ENCODE results near the gene GAL.

The GAL gene

GRCh38 chr11:68680541-68681231, 3.7 kb upstream of the GAL start:
- DNase-seq (ENCODE audit: low read depth in 2 of 2) = no peak

GRCh38 chr11:68682531-68682961, 1.8 kb upstream of the GAL start:
- no peak for DNase-seq (ENCODE audit: low read depth in 2 of 2)

- no peak for DNase-seq (ENCODE audit: low read depth in 2 of 2)
These were observed 1.2 kb upstream of the GAL start for GRCh38 chr11:68683121-68683520.

- DNase-seq (ENCODE audit: low read depth in 2 of 2) = no peak
These were observed 584 bp upstream of the GAL start for GRCh38 chr11:68683536-68684384.

- no peak for DNase-seq (ENCODE audit: low read depth in 2 of 2)
These were observed 1.5 kb downstream of the GAL start for GRCh38 chr11:68685656-68686380.

- DNase-seq (ENCODE audit: low read depth in 2 of 2) = no peak
These were observed 2.1 kb downstream of the GAL start for GRCh38 chr11:68686486-68686885.

- DNase-seq (ENCODE audit: low read depth in 2 of 2) = no peak
These were observed 3.0 kb downstream of the GAL start for GRCh38 chr11:68687311-68687710.

GRCh38 chr11:68687986-68688385, 3.6 kb downstream of the GAL start:
- DNase-seq (ENCODE audit: low read depth in 2 of 2) = no peak

- no peak for DNase-seq (ENCODE audit: low read depth in 2 of 2)
These were observed 4.5 kb downstream of the GAL start for GRCh38 chr11:68688881-68689280.

- no peak for DNase-seq (ENCODE audit: low read depth in 2 of 2)
These were observed 5.6 kb downstream of the GAL start for GRCh38 chr11:68689737-68690625.

- DNase-seq (ENCODE audit: low read depth in 2 of 2) = no peak
These were observed 6.5 kb downstream of the GAL start for GRCh38 chr11:68690671-68691401.

- DNase-seq (ENCODE audit: low read depth in 2 of 2) = no peak
These were observed 7.0 kb downstream of the GAL start for GRCh38 chr11:68691402-68691784.

- no peak for DNase-seq (ENCODE audit: low read depth in 2 of 2)
These were observed 7.8 kb downstream of the GAL start for GRCh38 chr11:68692115-68692514.

GRCh38 chr11:68692871-68693483, 8.6 kb downstream of the GAL start:
- no peak for DNase-seq (ENCODE audit: low read depth in 2 of 2)

GRCh38 chr11:68693484-68693882, 9.1 kb downstream of the GAL start:
- no peak for DNase-seq (ENCODE audit: low read depth in 2 of 2)

GRCh38 chr11:68694431-68695297, 10.3 kb downstream of the GAL start:
- DNase-seq (ENCODE audit: low read depth in 2 of 2) = no peak

GRCh38 chr11:68695531-68695930, 11.2 kb downstream of the GAL start:
- no peak for DNase-seq (ENCODE audit: low read depth in 2 of 2)

- no peak for DNase-seq (ENCODE audit: low read depth in 2 of 2)
These were observed 14.6 kb downstream of the GAL start for GRCh38 chr11:68698993-68699392.

- DNase-seq (ENCODE audit: low read depth in 2 of 2) = no peak
These were observed 20.5 kb downstream of the GAL start for GRCh38 chr11:68704887-68705286.
